RWPE1 (cell line): ENCODE data around the gene ETV5.
"Not testable (repeated sequence)": the region's sequence is repeated elsewhere in the genome, so short reads cannot be mapped to it uniquely, and the experiment has no call there.

ENCODE experiments used
- CTCF ChIA-PET: fragments of 350-600 bp; sonication (Branson Sonifier 250); formaldehyde crosslinking; extraction: SDS; loops from one replicate; lab custom pipeline; 2021; lab: Yijun Ruan, JAX
- POLR2A ChIA-PET: fragments of 400-600 bp; formaldehyde crosslinking; extraction: SDS; loops from one replicate; lab custom pipeline; 2020; ENCODE audit warnings: antibody characterized with exemption; ENCODE audit not compliant: low non-redundant PET; lab: Yijun Ruan, JAX
- DNase-seq: peaks from one replicate; pipeline ENCODE4 v3.0.0; 2012; ENCODE audit warnings: low spot score
- H3K27ac ChIP-seq: fragments of 450-650 bp; 2 replicates; pipeline ENCODE4 v1.5.1; 2017
- TF ChIP-seq, protein P1 (sequence below): fragments of 450-650 bp; conservative IDR thresholded peaks from 2 replicates; pipeline ENCODE4 v1.5.1; 2017; ENCODE audit warnings: low read depth, mild to moderate bottlenecking

Gene ETV5

DNA sequence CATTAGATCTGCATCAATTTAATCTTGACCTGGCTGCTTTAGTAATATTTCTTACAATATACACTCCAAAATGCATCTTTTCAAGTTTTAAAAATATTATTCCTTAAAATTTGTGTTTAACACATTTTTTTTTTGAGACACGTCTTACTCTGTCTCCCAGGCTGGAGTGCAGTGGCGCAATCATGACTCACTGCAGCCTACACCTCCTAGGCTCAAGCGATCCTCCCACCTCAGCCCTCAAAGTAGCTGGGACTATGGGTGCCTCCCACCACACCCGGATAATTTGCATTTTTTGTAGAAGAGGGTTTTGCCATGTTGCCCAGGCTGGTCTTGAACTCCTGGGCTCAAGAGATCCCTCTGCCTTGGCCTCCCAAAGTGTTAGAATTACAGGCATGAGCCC lies 73.6 kb downstream of the ETV5 start:
- DNase-seq, result no peak
- ChIA-PET POLR2A (no interaction called here), CTCF (interaction anchor here (0.6 kb wide), 1 partner anchor 311 kb away, joined by 3 read pairs; no protein-coding TSS in a partner anchor)
- TF ChIP-seq, protein P1, sequence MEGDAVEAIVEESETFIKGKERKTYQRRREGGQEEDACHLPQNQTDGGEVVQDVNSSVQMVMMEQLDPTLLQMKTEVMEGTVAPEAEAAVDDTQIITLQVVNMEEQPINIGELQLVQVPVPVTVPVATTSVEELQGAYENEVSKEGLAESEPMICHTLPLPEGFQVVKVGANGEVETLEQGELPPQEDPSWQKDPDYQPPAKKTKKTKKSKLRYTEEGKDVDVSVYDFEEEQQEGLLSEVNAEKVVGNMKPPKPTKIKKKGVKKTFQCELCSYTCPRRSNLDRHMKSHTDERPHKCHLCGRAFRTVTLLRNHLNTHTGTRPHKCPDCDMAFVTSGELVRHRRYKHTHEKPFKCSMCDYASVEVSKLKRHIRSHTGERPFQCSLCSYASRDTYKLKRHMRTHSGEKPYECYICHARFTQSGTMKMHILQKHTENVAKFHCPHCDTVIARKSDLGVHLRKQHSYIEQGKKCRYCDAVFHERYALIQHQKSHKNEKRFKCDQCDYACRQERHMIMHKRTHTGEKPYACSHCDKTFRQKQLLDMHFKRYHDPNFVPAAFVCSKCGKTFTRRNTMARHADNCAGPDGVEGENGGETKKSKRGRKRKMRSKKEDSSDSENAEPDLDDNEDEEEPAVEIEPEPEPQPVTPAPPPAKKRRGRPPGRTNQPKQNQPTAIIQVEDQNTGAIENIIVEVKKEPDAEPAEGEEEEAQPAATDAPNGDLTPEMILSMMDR, result no peak
- no peak overlapping the region for H3K27ac ChIP-seq

DNA sequence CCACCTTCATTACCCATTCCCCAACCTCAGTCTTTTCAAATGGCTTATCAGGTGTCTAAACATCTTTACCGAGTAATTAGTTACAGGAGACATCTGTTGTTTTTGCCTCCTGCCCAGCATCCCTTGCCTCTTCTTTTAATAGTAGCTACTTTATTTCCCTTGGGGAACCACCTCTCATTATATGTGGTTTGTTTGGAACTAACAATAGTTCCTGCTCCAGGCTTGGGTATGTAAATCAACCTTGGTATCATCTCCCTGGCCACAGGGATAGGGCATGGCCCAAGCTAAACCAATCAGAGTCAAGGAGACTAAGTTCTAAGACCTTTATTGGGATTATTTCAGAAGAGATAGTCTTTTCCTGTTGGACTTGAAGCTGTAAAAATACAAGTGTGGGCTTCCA lies 76.6 kb downstream of the ETV5 start:
- DNase-seq, result no peak
- ChIA-PET CTCF (no interaction called here), POLR2A (no interaction called here)
- TF ChIP-seq, protein P1, result no peak
- H3K27ac ChIP-seq, result no peak overlapping the region

DNA sequence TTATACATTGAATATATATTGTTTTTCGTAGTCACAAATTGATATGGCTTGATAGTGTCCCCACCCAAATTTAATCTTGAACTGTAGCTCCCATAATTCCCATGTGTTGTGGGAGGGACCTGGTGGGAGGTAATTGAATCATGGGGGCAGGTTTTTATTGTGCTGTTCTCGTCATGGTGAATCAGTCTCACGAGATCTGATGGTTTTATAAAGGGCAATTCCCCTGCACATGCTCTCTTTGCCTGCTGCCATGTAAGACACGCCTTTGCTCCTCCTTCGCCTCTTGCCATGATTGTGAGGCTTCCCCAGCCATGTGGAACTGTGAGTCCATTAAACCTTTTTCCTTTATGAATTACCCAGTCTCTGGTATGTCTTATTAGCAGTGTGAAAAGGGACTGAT lies 82.9 kb downstream of the ETV5 start:
- H3K27ac ChIP-seq, POLR2A ChIA-PET, DNase-seq: not testable (repeated sequence)
- CTCF ChIA-PET, result interaction anchor here (0.6 kb wide), 1 partner anchor 169 kb away, joined by 4 read pairs; no protein-coding TSS in a partner anchor

DNA sequence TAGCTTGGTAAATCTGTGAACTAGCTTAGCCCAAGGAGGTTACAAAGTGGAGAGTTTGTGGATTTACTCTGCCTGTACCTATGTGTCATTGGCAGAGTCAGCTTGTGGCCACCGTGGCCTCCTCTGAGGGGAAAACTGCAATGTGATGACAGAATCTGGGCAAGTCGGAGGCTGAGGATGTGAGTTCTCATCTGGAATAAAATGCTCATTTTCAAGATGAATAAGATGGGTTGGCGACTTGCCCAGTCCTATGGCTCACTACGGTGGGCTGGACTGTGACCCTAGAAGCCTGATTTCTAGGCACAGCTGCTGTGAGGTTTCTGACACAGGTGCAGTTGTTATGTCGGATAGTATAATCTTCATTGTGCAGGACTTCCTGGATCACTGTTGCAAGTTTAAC lies 83.7 kb downstream of the ETV5 start:
- no peak for DNase-seq
- TF ChIP-seq, protein P1, result no peak
- ChIA-PET POLR2A (no interaction called here), CTCF (interaction anchor here (0.8 kb wide), 1 partner anchor 18 kb away, joined by 3 read pairs; no protein-coding TSS in a partner anchor)
- no peak overlapping the region for H3K27ac ChIP-seq

DNA sequence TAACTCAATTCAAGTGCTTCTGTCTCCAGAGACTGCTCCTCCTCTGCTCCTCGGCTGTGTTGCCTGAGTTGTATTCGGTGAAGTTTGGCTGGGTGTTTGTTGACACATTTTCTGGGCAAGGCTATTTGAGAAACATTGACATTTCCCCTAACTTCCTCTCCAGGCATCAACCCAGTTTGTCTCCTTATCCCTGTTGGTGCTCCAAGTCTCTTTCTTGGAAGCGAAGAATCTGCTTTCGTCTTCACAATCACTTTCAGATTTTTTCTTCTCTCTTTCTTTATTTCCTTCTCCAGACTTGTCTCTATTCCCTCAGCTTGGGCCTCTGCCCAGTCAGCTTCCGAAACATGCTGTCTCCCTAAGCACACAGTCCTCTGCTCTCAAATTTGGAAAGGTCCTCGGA lies 84.7 kb downstream of the ETV5 start:
- ChIA-PET CTCF (interaction anchor here (0.8 kb wide), 1 partner anchor 9 kb away, joined by 3 read pairs; no protein-coding TSS in a partner anchor), POLR2A (no interaction called here)
- DNase-seq, result no peak
- H3K27ac ChIP-seq, result no peak overlapping the region
- TF ChIP-seq, protein P1, result no peak

DNA sequence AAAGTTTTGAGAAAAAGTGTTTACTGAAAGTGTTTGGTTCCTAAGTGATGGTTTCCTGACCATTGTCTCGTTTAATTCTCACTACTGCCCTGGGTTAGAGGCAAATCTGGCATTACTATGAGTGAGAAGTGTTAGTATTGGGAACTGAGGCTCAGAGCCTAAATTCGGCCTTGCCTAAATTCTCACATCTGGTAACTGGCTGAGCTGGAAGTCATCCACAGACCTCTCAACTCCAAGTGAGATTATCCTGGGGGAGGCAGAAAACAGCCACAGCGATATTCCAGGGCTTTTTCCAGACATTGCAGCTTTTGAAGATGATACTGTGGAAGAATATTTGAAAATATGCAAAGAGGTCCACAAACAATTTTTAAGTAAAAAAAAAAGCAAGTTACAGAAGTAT lies 86.0 kb downstream of the ETV5 start:
- ChIA-PET CTCF (no interaction called here), POLR2A (no interaction called here)
- no peak overlapping the region for H3K27ac ChIP-seq
- TF ChIP-seq, protein P1, result no peak
- no peak for DNase-seq

DNA sequence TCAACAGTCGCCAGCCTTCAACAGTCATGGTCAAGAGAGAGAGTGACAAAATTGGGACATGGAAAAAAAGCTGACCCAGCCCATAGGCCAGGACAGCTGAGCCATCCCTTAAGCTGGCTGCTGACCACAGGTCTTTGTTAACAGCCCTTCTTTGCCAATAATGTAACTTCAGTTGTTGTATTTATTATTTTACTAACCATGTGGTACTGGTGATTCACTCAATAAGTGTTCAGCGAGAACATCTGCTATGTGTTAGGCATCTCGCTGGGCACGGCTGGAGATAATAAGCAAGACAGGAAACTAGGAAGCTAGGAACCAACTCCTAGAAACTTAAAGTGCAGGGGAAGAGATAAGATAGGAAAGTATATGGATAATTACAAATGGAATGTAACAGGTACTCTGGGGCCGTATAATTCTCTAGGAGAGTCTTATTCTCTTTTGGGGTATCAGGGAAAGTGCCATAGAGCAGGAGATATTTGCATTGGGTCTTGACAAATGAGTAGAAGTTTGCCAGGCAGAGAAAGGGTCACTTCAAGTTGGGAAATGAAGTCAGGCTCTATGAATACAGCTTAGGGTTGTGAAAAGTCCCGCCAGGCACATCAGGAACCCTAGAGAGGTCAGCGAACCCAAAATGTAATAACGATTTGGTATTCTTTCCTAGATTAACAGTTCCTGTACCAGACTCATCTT lies 87.1 kb downstream of the ETV5 start:
- TF ChIP-seq, protein P1, result no peak
- DNase-seq, result peak; percentile 50
- POLR2A ChIA-PET, result no interaction called here
- CTCF ChIA-PET, result no interaction called here
- H3K27ac ChIP-seq, result no peak overlapping the region

DNA sequence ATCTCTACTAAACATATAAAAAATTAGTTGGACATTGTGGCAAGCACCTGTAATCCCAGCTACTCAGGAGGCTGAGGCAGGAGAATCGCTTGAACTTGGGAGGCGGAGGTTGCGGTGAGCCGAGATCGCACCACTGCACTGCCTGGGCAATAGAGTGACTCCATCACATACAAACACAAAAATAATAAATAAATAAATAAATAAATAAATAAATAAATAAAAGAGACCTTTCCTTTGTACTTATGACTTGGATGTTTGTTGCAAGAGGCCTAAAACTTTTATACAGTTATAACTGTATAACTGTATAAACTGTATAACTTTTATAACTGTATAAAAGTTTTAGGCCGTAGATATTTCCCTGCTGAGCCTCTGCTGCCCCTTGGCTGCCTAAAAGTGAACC lies 87.6 kb downstream of the ETV5 start:
- DNase-seq, CTCF ChIA-PET, POLR2A ChIA-PET, H3K27ac ChIP-seq: not testable (repeated sequence)

DNA sequence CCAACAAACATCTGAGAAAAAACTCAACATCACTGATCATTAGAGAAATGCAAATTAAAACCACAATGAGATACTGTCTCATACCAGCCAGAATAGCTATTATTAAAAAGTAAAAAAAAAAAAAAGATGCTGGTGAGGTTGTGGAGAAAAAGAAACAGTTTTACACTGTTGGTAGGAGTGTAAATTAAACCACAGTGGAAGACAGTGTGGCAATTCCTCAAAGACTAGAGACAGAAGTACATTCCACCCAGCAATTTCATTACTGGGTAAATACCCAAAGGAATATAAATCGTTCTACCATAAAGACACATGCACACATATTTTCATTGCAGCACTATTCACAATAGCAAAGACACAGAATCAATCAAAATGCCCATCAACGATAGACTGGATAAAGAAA lies 89.6 kb downstream of the ETV5 start:
- DNase-seq, POLR2A ChIA-PET, H3K27ac ChIP-seq: not testable (repeated sequence)
- CTCF ChIA-PET, result interaction anchor here (0.6 to 0.9 kb wide), 2 partner anchors 71 to 95 kb away, joined by 3 read pairs; no protein-coding TSS in a partner anchor
